NCI-H1417 treated with DMSO at 0.1 percent for 48 hours (cell line): ENCODE measurements around the gene SPDYE18.
"Not testable (repeated sequence)": the region's sequence is repeated elsewhere in the genome, so short reads cannot be mapped to it uniquely, and the experiment has no call there.

Experiments used
- DNase-seq: peaks from one replicate; lab custom pipeline; 2025; lab: John Stamatoyannopoulos, UW

Gene SPDYE18

GRCh38 chr7:77006127-77007110, 55.9 kb downstream of the SPDYE18 start:
- not testable (repeated sequence) for DNase-seq

GRCh38 chr7:77005461-77006057, 56.8 kb downstream of the SPDYE18 start:
- not testable (repeated sequence) for DNase-seq

DNA sequence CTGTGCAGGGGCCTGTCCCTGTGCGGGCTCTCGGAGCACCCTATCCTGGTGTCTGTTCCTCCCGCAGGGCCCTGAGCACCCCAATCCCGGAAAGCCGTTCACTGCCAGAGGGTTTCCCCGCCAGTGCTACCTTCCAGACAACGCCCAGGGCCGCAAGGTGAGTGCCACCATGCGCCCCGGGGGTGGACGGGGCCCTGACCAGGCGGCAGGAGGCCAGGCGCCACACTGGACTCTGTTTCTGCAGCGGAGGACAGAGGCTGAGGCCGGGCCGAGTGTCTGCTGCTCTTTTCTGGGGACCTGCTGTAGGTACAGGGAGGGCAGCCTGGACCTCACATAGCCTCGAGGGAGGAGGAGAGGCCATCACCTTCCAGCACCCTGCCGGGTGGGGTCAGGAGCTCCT, 58.2 kb downstream of the SPDYE18 start:
- DNase-seq = not testable (repeated sequence)

- not testable (repeated sequence) for DNase-seq
Measured at GRCh38 chr7:77003241-77003640, 59.1 kb downstream of the SPDYE18 start.

DNA sequence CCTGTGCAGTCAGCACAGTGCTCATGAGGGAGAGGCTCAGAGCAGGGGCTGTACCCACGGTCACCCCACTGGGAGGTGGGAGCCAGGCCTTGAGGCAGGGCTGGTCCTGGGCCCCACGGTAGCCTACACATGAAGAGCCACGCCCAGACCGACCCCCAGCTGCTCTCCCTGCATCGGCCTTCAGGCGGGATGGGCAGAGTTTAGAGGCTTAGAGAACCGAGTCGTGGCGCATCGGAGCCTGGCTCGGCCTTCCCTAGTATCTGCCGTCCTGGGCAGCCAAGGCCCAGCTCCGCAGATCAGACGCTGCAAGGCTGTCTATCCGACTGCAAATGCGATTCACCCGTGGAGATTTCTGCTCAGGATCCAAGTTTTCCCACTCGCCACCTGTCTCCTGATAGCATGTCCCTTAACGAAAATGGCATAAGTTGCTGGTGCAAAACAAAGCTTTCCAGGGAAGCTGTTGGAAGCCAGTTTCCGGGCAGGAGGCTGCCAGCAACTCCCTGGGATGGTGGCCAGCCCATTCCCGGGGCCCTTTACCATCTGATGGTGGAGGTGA, 59.6 kb downstream of the SPDYE18 start:
- not testable (repeated sequence) for DNase-seq

DNA sequence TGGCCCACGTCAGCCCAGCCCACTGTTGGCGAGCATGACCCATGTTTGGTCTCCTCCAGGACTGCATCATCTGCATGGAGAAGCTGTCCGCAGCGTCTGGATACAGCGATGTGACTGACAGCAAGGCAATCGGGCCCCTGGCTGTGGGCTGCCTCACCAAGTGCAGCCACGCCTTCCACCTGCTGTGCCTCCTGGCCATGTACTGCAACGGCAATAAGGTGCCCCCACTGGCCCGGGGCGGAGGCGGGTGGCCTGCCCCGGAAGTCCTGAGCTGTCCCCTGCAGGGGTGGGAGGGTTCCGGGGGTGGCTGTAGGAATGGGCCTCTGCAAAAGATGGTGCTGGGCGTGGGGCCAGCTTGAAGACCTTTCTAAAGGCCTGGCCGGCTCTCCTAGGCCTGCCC, 60.3 kb downstream of the SPDYE18 start:
- DNase-seq = not testable (repeated sequence)
